Stimulated activated CD4-positive, alpha-beta T cell treated with anti-CD3 and anti-CD28 coated beads, TNF-alpha, amount 100 ng/mL, for 48 hours (primary cell): Measurements from ENCODE around the gene AMD1.

Source experiments
- DNase-seq, 3 donors: peaks; one replicate each; pipeline ENCODE4 v3.0.0-alpha.2; 2020; ENCODE audit warnings: low read depth in 3 of 3

Gene AMD1

GRCh38 chr6:110938171-110938570, 63.6 kb downstream of the AMD1 start:
- DNase-seq, result no peak

GRCh38 chr6:110939429-110940200, 65.0 kb downstream of the AMD1 start:
- DNase-seq, result no peak

- DNase-seq, result peak in 2 of 3 donors; percentile 27
Observed at GRCh38 chr6:110944681-110945151, 70.1 kb downstream of the AMD1 start.
